Measurements from ENCODE around the gene MARCHF4. TPM values are rescaled to one million over a fixed set of nuclear protein-coding genes. Genes with fewer than 3 reads are reported as not detected.

MARCHF4 gene
- total and polyA plus RNA-seq, 2 donors (not counting 3 experiments of a cell fraction or from before 2014, with no cell fraction given) = 11.7 to 21.5 TPM

GRCh38 chr2:216344950-216345300 lies 27.4 kb downstream of the MARCHF4 start:
- DNase-seq (ENCODE audit: low read depth, low spot score) = no peak
- Histone ChIP-seq H3K9ac (replicated peaks; ENCODE audit: extremely low read depth, insufficient read depth, low read length) (no peak overlapping the region), H3K9me1 (replicated peaks; ENCODE audit: control insufficient read depth, extremely low read depth, insufficient read depth, low read length) (no peaks in the 10 kb centered on the region), H3K36me3 (ENCODE audit: control insufficient read depth in 2 of 2, extremely low read depth in 1 of 2, insufficient read depth in 2 of 2, low read length in 2 of 2) (no peaks in the 10 kb centered on the region), H3K4me1 (ENCODE audit: control insufficient read depth, extremely low read depth, insufficient read depth, low read length) (peaks cover 17% of the 10 kb centered on the region), H4K20me1 (replicated peaks; ENCODE audit: control insufficient read depth, extremely low read depth, insufficient read depth, low read length) (no peaks in the 10 kb centered on the region), H3K4me2 (ENCODE audit: insufficient read depth, low read length) (no peak overlapping the region), H3K27me3 (ENCODE audit: control insufficient read depth in 2 of 2, insufficient read depth in 2 of 2, low read length in 2 of 2) (no peaks in the 10 kb centered on the region), H3K9me3 (replicated peaks; ENCODE audit: control insufficient read depth, insufficient read depth, low read length) (no peaks in the 10 kb centered on the region), H3K4me3 (replicated peaks in 1 of 3; ENCODE audit: insufficient read depth in 1 of 3, low read depth in 1 of 3, low read length in 3 of 3) (no peak overlapping the region), H2AFZ (ENCODE audit: low read depth, low read length) (no peak overlapping the region), H3K27ac (ENCODE audit: insufficient read depth, low read depth, low read length) (no peak overlapping the region), H3K79me2 (ENCODE audit: control insufficient read depth, insufficient read depth, low read length) (peaks cover 2% of the 10 kb centered on the region)
- TF ChIP-seq, protein P1, sequence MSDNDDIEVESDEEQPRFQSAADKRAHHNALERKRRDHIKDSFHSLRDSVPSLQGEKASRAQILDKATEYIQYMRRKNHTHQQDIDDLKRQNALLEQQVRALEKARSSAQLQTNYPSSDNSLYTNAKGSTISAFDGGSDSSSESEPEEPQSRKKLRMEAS (IDR thresholded peaks at IDR 0.05; ENCODE audit: insufficient read depth, insufficient read length) = no peak
- TF ChIP-seq POLR2A (IDR thresholded peaks at IDR 0.05; ENCODE audit: low read depth, low read length) = no peak
- TF ChIP-seq FOS (IDR thresholded peaks at IDR 0.05; ENCODE audit: borderline replicate concordance, insufficient read depth, low read length) = no peak
- TF ChIP-seq POLR2AphosphoS5 (IDR thresholded peaks at IDR 0.05; ENCODE audit: insufficient read depth, low read depth, low read length) = no peak
- TF ChIP-seq GATA2 (IDR thresholded peaks at IDR 0.05; ENCODE audit: insufficient read depth, insufficient read length, low read depth, low read length) = no peak
- TF ChIP-seq EZH2 (IDR thresholded peaks at IDR 0.05; ENCODE audit: borderline replicate concordance, low read depth, low read length, severe bottlenecking) = no peak
- TF ChIP-seq, protein P2, sequence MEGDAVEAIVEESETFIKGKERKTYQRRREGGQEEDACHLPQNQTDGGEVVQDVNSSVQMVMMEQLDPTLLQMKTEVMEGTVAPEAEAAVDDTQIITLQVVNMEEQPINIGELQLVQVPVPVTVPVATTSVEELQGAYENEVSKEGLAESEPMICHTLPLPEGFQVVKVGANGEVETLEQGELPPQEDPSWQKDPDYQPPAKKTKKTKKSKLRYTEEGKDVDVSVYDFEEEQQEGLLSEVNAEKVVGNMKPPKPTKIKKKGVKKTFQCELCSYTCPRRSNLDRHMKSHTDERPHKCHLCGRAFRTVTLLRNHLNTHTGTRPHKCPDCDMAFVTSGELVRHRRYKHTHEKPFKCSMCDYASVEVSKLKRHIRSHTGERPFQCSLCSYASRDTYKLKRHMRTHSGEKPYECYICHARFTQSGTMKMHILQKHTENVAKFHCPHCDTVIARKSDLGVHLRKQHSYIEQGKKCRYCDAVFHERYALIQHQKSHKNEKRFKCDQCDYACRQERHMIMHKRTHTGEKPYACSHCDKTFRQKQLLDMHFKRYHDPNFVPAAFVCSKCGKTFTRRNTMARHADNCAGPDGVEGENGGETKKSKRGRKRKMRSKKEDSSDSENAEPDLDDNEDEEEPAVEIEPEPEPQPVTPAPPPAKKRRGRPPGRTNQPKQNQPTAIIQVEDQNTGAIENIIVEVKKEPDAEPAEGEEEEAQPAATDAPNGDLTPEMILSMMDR (IDR thresholded peaks at IDR 0.05; ENCODE audit: extremely low read depth in 1 of 2, insufficient read depth in 1 of 2, low read depth in 1 of 2, low read length in 2 of 2) = no peak
- no peak for TF ChIP-seq JUN (IDR thresholded peaks at IDR 0.05; ENCODE audit: borderline replicate concordance, insufficient read depth, insufficient read length, low read depth)
- no peak for TF ChIP-seq MYC (IDR thresholded peaks at IDR 0.05; ENCODE audit: low read depth, low read length)
- no peak for FAIRE-seq
- ChIA-PET POLR2A (no interaction called here), CTCF (interaction anchor here (1.5 kb wide), 1 partner anchor 17 kb away, joined by 5 read pairs; no protein-coding TSS in a partner anchor)
- dilution Hi-C loops (cut with MboI; ENCODE audit: extremely low pct_ligation_motif_present, low sequenced_read_pairs) (no loop called here), intact Hi-C loops (cut with micrococcal nuclease) (no loop called here)
- BruUV-seq (replicated peaks) = no TSS peak

All from endothelial cell of umbilical vein (primary cell).